Heart left ventricle (tissue), 13 donors: ENCODE results near the gene CTSA.

Experiments used
- POLR2A ChIP-seq, 2 donors: fragments of 450-650 bp; IDR thresholded peaks; one replicate each; pipeline ENCODE4 v1.6.1; 2017; ENCODE audit warnings: antibody characterized with exemption in 2 of 2, mild to moderate bottlenecking in 2 of 2, moderate library complexity in 2 of 2
- TF ChIP-seq, protein P1 (sequence below), 12 donors: fragments of 200-600 bp; sonication (generic) in 4 of 12; IDR thresholded peaks; one replicate each; pipeline versions ENCODE4 v1.5.0 to v1.8.0; 2018 to 2022; ENCODE audit warnings: antibody characterized with exemption in 12 of 12, mild to moderate bottlenecking in 5 of 12
- donor health status: ischemic (EF 13 %, LVEDD 7.1; RV severe dilation, severe dysfunction).
- donor health status: DM: no; HTN: yes; CAD: no.
- donor health status: DM: no; HTN: no; CAD: no.
- donor health status: ischemic (EF 25% LVEDD 6.9; RV normal size, moderate dysfunction).
- donor health status: ischemic (EF 25% LVEDD 5.7; RV mildly dilated, moderate dysfunction).
- donor health status: ischemic (EF 35%, LVEDD 5.7; RV mildly dilated, moderate dysfunction).
- donor health status: nonischemic (EF 11% LVEDD 7.7; RV severe dilation, severe dysfunction).
- donor health status: DM: yes; HTN: yes; CAD: no.
- donor health status: PGD.
- donor health status: ischemic (EF 29% LVEDD 5.4; RV normal size, mild dysfunction).
- donor health status: nonischemic (EF 23%, LVEDD 6.1; RV moderate dilation, normal function).

DNA sequence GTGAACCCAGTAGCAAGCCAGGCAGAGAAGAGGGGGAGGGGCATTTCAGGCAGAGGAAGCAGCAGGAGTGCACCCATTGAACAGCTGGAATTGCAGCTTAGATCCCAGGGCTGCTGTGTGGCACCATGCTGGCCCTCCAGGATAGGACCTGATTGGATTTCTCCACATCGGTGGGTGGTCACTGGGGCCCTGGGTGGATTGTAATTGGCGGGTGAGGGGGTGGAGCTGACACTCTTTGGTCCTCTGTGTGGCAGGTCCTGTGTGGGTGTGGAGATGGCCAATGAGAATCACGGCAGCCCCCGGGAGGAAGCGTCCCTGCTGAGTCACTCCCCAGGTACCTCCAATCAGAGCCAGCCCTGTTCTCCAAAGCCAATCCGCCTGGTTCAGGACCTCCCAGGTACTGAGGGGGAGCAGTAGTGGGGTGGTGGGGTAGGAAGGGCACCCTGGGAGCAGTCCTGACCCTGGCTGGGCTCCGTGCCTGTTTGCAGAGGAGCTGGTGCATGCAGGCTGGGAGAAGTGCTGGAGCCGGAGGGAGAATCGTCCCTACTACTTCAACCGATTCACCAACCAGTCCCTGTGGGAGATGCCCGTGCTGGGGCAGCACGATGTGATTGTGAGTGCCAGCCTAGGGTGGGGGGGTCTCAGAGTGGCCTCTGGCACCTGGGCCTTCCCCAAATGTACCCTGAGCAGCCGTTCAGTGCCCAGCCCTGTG, 47.7 kb downstream of the CTSA start:
- TF ChIP-seq, protein P1, sequence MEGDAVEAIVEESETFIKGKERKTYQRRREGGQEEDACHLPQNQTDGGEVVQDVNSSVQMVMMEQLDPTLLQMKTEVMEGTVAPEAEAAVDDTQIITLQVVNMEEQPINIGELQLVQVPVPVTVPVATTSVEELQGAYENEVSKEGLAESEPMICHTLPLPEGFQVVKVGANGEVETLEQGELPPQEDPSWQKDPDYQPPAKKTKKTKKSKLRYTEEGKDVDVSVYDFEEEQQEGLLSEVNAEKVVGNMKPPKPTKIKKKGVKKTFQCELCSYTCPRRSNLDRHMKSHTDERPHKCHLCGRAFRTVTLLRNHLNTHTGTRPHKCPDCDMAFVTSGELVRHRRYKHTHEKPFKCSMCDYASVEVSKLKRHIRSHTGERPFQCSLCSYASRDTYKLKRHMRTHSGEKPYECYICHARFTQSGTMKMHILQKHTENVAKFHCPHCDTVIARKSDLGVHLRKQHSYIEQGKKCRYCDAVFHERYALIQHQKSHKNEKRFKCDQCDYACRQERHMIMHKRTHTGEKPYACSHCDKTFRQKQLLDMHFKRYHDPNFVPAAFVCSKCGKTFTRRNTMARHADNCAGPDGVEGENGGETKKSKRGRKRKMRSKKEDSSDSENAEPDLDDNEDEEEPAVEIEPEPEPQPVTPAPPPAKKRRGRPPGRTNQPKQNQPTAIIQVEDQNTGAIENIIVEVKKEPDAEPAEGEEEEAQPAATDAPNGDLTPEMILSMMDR (IDR thresholded peaks at IDR 0.05) = no peak
- no peak for TF ChIP-seq POLR2A (IDR thresholded peaks at IDR 0.05)
